ENCODE results near the gene GALNT7. TPM values are rescaled to one million over a fixed set of nuclear protein-coding genes. Genes with fewer than 3 reads are reported as not detected.

The GALNT7 gene
- total RNA-seq, 1 donor from 2014 or later = 22.0 TPM

GRCh38 chr4:173153445-173153844 lies 15.2 kb upstream of the GALNT7 start:
- DNase-seq = no peak
- intact Hi-C loops (cut with DNase I) = no loop called here
- no peak for ATAC-seq
- H3K27ac ChIP-seq = no peak overlapping the region
- no peaks in the 10 kb centered on the region for H3K36me3 ChIP-seq
- no peaks in the 10 kb centered on the region for H3K9me3 ChIP-seq
- no peaks in the 10 kb centered on the region for H3K27me3 ChIP-seq (ENCODE audit: low read depth)
- no peaks in the 10 kb centered on the region for H3K4me1 ChIP-seq
- no peak overlapping the region for H3K4me3 ChIP-seq
- TF ChIP-seq CTCF (IDR thresholded peaks at IDR 0.05) = no peak

GRCh38 chr4:173159791-173160190 lies 8.8 kb upstream of the GALNT7 start:
- intact Hi-C loops (cut with DNase I) = no loop called here
- Histone ChIP-seq H3K27ac (no peak overlapping the region), H3K36me3 (no peaks in the 10 kb centered on the region), H3K4me1 (no peaks in the 10 kb centered on the region), H3K4me3 (no peak overlapping the region), H3K27me3 (ENCODE audit: low read depth) (no peaks in the 10 kb centered on the region), H3K9me3 (no peaks in the 10 kb centered on the region)
- ATAC-seq (no peak), DNase-seq (no peak)
- TF ChIP-seq CTCF (IDR thresholded peaks at IDR 0.05) = no peak

DNA sequence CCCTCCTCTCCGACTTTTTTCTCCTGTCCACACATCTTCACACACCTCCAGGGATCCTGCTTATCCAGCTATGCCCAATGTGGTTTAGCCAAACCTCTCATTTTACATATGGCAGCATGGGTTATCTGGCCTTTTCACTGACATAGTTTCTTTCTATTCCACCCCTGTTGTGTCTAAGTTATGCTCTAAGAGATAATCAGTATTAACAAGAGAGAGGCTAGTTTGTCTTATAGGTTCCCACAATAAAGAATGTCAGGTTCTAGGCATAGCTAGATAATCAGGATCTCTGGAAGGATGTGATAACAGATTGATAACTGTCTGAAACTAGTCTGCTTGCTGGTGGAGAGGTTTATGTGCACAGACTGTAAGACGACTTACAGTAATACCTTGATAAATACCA lies 7.7 kb upstream of the GALNT7 start:
- H3K4me3 ChIP-seq = no peak overlapping the region
- no peak overlapping the region for H3K27ac ChIP-seq
- no peaks in the 10 kb centered on the region for H3K36me3 ChIP-seq
- ATAC-seq (no peak), DNase-seq (no peak)
- no peak for TF ChIP-seq CTCF (IDR thresholded peaks at IDR 0.05)
- intact Hi-C loops (cut with DNase I) = no loop called here
- H3K4me1 ChIP-seq = no peaks in the 10 kb centered on the region
- no peaks in the 10 kb centered on the region for H3K9me3 ChIP-seq
- H3K27me3 ChIP-seq (ENCODE audit: low read depth) = no peaks in the 10 kb centered on the region

- ATAC-seq = no peak
Observed at GRCh38 chr4:173161311-173161710, 7.3 kb upstream of the GALNT7 start.

GRCh38 chr4:173165706-173166105 lies 2.9 kb upstream of the GALNT7 start:
- no peaks in the 10 kb centered on the region for H3K27me3 ChIP-seq (ENCODE audit: low read depth)
- peaks cover 16% of the 10 kb centered on the region for H3K4me1 ChIP-seq
- H3K36me3 ChIP-seq = no peaks in the 10 kb centered on the region
- TF ChIP-seq CTCF (IDR thresholded peaks at IDR 0.05) = no peak
- no peak for ATAC-seq
- no peak overlapping the region for H3K27ac ChIP-seq
- DNase-seq = no peak
- H3K4me3 ChIP-seq = no peak overlapping the region
- intact Hi-C loops (cut with DNase I) = no loop called here
- H3K9me3 ChIP-seq = no peaks in the 10 kb centered on the region

More at GRCh38 chr4:173161311-173161710, 7.3 kb upstream of the GALNT7 start:
- Histone ChIP-seq H3K27me3 (ENCODE audit: low read depth) (no peaks in the 10 kb centered on the region), H3K9me3 (no peaks in the 10 kb centered on the region), H3K4me3 (no peak overlapping the region), H3K36me3 (no peaks in the 10 kb centered on the region), H3K27ac (no peak overlapping the region), H3K4me1 (no peaks in the 10 kb centered on the region)
- intact Hi-C loops (cut with DNase I) = no loop called here
- no peak for DNase-seq
- TF ChIP-seq CTCF (IDR thresholded peaks at IDR 0.05) = no peak

- H3K27ac ChIP-seq = no peak overlapping the region
- ATAC-seq (no peak), DNase-seq (no peak)
- no peak overlapping the region for H3K4me3 ChIP-seq
- no peak for TF ChIP-seq CTCF (IDR thresholded peaks at IDR 0.05)
- H3K27me3 ChIP-seq (ENCODE audit: low read depth) = no peaks in the 10 kb centered on the region
- no peaks in the 10 kb centered on the region for H3K36me3 ChIP-seq
- peaks cover 23% of the 10 kb centered on the region for H3K4me1 ChIP-seq
- intact Hi-C loops (cut with DNase I) = no loop called here
- H3K9me3 ChIP-seq = no peaks in the 10 kb centered on the region
Observed at GRCh38 chr4:173166491-173166890, 2.1 kb upstream of the GALNT7 start.

All from lower lobe of right lung (tissue), 2 donors.